GM18511 (cell line): ENCODE data around the gene ST7.

Experiments used
- ATAC-seq: cut with Tn5 transposase; IDR thresholded peaks from one replicate; pipeline ENCODE4 v1.9.1; 2021; ENCODE audit warnings: mild to moderate bottlenecking, moderate library complexity; ENCODE audit not compliant: unreplicated experiment

ST7 gene

DNA sequence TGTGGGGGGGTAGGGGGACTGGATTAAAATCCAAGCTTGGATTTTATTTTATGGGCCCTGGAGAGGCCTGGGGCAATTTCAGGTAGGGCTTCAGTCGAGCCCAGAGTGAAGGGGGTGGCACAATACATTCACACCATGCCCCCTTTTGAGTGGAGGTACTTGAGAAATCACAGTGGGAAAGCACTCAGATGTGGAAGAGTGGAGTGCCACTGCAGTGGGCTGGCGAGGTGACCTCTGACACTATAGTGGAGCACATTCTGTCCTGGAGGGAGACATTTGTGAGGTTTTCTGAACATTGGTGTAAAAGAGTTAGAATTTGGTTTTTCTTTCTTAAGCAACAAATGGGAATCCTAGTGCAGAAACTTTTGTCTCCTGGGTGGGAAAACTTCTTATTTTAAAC is 226.4 kb downstream of the ST7 start:
- ATAC-seq, result no peak

DNA sequence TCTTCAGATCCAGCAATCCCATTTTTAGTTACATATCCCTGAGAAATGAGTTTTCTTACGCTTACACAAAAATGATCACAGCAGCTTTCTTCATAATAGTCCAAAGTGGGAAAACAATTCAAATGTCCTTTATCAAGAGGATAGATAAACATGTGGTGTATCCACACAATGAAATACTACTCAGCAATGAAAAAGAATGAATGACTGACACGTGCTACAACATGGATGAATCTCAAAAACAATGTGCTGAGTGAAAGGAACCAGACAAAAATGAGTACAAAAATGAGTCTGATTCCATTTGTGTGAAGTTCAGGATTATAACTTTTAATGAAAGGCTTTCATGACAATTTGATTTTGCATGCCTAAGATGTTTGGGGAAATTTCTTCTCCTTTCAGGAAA is 230.4 kb downstream of the ST7 start:
- ATAC-seq, result no peak

DNA sequence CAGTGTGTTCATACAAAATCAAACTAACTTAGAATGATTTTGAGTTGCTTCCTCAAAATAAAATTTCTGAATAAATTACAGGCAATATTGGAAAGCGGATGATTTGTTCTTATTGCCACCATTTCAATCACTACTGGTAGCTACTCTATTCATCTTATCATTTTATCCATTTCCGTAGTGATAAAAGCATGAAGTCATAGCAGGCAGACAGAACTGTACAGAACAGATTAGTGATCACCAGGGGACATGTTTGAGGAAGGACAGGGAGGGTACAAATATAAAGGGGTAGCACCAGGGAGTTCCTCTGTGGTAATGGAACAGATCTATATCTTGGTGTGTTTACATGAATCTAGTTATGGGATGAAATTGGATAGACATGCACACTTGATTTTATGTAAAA is 231.1 kb downstream of the ST7 start:
- no peak for ATAC-seq

DNA sequence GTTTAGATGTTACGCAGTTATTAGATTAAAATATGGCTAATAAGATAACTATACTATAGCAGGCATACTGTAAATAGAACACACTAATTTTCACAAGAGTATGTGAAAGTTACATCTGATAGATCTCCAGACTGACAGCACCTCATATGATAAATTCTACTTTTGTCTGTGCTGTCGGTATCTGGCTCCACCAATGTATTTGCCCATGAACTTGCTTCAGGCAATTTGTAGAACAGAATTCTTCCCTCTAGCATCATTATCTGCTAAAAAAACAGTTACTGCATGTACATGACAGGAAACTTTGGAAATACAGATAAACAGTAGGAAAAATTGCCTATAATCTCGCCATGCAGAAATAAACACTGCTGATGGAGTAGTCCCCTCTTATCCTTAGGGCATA is 231.8 kb downstream of the ST7 start:
- ATAC-seq, result no peak

DNA sequence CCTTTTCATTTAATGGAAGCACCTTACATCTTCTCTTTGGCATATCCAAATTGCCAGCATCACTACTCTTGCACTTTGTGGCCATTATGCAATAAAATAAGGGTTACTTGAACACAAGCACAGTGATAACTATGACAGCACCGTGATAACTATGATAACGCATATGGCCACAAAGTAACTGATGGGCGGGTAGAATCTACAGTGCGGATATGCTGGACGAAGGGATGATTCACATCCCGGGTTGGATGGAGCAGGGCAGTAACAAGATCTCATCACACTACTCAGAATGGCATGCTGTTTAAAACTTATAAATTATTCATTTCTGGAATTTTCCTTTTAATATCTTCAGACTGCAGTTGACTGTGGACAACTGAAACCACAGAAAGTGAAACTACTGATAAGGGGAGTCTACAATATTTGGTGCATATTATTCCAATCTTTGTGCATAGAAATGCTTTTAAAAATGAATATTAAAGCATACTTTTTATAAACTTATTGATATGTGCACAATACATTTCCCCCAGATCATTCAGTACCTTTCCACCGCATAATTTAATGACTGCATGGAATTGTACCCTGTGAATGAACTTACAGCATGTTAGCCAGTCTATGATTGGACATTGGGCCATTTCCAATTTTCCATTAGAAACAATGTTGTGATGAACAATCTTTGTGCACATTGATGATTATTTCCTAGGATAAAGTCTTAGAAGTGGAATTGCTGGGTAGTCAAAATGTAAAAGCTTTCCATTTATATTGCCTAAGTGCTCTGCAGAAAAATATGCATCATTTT is 233.1 kb downstream of the ST7 start:
- ATAC-seq, result no peak

DNA sequence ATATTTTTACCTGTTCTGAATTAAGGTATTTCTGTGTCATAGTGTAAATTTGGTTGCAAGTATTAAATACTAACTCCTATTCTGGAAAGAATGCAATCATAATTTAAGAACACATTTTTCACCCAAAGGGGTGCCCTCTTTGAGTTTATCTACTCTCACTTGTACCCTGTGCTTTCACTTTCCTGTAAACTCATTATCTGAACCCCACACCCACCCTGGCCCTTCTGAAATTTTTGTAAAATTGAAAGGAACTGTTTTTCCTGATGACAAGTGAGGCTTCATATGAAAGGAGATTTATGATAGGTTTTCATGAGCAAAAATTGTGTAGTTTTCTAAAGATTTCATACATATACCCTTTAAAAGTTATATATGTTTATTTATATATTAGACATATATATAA is 235.1 kb downstream of the ST7 start:
- no peak for ATAC-seq

DNA sequence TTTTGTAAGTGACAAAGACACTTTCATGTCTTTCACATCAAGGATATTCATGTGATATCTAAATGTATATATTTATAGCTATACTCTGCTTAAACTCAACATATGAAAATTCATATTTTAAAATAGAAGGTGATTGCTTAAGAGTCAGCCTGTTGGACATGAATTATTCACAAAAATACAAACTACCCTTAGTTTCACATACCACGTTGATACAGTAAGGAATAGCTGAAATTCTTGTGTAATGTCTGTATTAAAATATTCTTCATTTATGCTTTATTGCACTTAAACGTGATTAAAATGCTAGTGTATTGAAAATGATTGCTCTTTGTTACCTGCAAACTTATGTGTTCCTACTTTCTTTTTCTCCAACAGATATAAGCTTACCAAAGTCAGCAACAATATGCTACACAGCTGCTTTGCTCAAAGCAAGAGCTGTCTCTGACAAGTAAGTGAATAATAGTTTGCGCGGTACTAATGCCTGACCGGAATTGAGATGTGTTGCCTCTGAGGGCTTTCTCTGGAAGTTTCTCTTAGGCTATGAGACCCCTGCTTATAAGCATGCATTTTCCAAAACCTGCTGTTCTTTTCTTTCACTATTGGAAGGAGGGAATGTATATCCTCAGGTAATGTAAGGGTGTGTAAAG is 235.8 kb downstream of the ST7 start:
- ATAC-seq, result no peak

DNA sequence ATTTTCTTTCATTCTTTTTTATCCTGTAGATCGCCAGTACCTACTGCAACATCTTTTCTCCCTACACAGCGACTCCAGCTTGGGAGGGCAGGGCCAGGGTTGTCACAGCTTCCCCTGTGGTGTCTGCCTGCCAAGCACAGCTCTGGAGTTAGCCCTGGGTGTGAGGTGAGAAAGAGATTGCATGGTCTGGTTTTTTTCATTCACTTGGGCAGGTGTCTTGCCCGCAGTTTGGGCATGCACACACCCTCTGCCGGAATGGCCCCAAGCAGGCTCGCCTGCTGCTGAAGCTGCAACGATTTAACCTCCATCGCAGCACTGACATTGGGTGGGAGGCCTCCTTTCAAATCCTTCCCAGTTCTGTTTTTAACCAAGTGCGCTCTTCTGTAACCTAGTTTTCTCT is 236.8 kb downstream of the ST7 start:
- no peak for ATAC-seq

DNA sequence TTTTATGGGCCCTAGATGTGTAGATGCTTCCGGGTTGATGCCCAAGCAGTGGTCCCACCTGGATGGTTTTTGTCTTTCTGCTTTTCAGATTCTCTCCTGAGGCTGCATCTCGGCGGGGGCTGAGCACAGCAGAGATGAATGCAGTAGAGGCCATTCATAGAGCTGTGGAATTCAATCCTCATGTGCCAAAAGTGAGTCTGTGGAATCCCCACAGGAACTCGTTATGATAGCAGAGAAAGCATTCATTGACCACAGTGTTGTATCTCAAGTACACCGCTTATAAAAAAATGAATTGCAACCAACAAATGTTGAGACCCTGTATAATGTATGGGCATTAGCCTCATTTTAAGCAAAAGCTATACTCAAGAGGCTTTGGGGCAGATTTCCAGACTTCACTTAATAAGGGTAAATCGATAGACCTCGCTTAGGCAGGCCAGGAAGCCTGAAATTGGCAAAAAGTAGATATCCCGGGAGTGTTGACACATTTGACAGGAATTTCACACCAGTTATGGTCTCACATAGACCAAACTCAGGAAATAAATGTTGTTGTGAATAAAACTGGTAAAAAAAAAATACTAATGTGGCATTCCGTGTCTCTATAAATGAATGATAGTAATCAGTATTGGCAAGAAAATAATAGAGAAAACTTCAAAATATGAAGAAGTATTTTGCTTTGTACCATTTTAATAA is 237.6 kb downstream of the ST7 start:
- no peak for ATAC-seq

DNA sequence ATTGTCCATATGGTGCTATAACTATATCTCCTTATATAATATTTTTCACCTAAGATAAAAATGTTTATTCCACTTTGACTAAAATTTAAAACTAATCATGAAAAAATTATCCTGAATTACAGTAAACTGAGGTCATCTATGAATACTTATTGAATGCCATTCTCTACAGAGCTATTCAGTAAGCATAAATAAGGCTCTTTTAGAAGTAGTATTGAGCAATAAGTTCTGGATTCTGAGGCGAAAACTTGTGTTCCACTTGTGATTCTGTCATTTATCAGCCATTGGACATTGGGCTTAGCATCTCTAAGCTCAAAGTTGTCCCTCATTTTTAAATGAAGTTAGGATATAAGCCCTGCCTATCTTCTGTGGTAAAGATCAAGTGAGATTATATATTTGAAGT is 238.8 kb downstream of the ST7 start:
- no peak for ATAC-seq

DNA sequence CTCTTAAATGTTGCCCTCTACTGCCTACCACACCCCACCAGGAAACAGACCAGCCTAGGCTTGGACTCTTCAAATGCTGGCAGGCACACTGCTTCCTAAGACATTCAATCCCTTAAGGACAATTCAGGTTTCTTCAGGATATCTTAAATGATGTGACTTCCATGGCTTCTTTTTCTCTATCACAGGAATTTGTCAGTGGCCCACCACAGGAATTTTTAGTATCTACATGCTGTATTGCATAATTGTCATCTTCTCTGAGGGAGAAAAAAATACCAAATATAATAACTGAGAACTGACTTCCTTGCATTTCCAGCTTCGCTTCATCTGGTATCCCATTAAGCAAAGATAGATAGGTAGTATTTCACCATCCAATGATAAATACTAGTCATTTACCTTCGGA is 240.3 kb downstream of the ST7 start:
- ATAC-seq, result no peak

DNA sequence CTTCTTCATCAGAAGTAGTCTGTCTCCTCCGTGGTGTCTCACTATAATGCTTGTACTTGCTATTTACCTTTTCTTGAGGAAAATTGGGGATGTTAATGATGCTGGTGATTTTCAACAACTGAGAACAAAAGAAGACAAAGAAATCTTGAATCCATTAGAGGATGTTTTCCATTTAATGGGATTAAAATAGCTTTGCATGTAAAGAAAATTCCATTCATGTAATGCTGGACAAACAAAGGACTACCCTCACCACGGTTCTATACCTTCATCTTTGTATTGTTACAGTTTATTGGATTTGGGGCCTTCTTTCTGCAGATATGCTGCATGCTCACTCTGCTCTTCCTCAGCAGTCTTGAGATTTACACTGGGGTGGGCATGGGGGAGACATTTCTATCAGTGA is 241.1 kb downstream of the ST7 start:
- no peak for ATAC-seq

DNA sequence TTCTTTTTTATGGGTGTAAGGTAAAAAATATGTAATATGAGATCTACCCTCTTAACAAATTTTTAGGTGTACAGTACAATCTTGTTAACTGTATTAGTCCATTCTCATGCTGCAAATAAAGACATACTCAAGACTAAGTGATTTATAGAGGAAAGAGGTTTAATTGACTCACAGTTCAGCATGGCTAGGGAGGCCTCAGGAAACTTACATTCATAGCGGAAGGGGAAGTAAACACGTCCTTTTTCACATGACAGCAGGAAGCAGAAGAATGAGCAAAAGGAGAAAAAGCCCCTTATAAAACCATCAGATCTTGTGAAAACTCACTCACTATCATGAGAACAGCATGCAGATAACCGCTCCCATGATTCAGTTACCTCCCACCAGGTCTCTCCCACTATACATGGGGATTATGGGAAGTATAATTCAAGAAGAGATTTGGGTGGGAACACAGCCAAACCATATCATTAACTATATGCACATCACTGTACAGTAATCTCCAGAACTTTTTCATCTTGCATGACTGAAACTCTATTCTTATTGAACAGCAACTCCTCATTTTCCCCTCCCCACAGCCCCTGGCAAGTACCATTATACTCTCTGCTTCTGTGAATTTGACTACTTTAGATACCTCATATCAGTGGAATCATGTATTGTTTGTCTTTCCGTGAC is 242.2 kb downstream of the ST7 start:
- ATAC-seq, result no peak

DNA sequence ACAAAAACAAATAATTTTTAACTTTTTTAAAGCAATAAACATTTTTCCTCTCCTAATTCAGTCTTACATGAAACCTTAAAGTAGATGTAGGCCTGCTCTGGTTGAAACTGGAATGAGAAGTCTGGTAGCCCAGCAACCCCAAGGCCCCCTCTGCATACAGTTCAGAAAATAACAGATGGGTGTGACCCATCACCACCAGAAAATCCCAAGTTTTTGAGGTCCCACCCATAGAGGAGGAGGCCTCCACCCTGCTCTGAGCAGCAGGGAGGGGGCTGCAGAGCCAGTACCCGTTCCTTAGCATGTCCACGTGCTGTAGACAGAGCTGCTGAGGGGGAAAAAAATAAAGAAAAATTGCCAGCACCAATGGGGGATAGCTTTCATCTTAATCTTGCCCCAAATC is 246.8 kb downstream of the ST7 start:
- ATAC-seq, result no peak

DNA sequence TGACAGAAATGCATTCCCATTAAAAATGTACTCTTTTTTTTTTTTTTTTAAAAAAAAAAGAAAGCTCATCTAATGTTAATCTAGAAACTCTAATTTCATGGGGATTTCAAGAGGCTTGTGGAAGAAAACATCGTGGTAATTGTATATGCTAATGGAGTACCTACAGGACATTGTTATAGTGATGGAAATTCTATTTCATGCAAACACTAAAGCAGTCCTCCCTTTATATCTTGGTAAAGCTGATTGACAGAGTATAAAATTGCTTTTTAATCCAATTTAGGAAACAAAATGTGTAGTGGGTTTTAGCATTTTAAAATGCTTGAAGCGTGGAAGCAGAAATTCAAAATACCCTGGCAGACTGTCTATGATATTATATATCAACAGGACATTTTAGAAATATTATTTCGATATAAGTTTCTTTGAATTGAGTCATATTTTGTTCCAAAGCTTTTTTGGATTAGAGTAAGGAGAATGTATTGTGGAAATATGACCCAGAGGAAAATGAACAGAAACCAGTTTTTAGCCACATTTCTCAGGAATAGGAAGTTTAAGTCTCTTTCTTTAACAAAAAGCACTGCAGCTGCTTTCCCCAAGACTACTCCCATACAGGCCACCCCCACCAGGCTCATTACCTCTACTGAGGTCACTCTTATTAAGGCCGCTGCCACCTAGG is 247.6 kb downstream of the ST7 start:
- ATAC-seq, result no peak

DNA sequence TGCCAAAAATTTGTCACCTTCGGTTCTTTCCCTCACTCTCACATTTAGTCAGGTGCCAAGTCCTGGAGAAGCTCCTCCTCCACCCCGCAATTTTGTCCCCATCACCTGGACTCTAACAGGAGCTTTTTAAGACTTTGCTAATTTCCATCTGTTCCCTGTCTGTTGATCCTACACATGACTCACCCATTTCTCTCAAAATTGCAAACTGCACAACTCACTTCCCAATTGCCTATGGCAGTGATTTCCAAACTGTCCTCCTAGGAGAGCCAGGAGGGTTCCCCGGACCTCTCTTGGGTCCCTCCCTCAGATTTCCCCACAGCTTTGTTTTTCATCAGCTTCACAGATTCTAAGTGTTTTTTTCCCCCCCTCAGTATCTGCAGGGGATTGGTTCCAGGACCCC is 249.2 kb downstream of the ST7 start:
- ATAC-seq, result no peak

DNA sequence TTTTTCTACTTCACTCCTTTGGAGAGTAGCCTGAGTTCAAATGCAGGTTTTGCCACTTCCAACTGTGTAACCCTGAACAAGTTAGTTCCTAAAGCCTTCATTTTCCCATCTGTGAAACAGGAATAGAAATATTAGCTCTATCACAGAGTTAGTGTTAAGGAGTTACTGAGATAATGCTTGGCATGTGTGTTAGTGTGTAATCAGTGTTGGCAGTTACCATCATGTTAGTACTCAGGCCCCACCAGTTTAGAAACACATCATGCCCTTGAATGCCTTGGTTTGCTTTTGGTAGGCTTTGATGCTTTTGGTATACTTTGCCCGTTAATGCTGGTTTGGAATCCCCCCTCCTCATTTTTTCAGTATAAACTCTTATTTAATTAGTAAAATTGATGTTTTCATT is 249.9 kb downstream of the ST7 start:
- no peak for ATAC-seq

DNA sequence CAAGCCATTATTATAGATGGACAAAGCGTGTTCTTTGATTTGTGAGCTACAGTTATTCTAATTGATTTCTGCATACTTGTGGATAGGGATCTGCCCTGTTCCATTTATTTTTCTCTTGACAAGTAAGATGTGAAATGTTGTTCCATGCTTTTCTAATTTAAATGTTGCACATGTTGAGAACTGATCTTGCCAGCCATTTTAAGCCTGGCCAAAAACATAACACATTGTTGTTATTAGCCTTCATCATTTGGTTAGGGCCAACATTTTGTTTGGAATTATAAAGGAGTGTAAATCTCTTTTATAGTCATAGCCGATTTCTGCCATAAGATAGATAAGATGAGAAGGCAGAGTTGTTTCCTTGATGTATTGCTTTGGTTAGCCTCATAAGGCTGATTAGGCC is 252.6 kb downstream of the ST7 start:
- ATAC-seq, result no peak

DNA sequence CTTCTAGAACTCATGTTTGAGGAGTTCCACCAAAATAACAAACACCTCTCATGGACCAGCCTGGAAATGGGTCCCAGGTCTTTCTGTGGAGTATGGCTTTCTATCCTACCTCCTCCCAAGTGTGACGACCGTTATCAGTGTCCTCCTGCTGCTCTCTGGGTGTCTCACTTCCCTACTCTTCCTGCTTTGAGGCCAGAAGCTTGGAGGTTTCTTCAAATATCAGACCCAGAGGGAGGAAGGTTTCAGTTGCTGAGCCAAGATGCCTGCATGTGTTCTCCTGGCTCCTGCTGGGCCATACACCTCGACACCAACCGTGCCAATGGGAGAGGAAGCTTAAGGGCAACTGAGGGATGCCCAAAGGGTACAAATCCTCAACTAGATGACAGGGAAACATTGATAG is 255.0 kb downstream of the ST7 start:
- no peak for ATAC-seq

DNA sequence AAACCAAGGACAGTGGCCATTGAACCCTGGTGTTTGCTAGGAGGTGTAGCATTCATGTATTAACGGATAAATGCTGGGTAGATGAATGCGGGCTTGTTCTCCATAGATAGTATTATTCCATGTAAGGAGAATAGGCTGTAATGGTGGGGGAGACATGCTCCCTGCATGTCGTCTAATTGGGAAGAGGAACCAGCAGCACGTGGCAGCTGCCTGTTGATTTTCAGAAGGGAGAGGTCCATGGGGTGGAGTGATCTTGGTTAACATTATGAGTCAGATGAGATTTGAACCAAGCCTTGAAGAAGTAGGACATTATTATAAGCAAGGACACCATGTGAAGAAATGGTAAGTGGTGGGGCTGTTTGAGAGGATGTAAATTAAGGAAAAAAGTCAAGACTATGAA is 257.1 kb downstream of the ST7 start:
- ATAC-seq, result no peak

DNA sequence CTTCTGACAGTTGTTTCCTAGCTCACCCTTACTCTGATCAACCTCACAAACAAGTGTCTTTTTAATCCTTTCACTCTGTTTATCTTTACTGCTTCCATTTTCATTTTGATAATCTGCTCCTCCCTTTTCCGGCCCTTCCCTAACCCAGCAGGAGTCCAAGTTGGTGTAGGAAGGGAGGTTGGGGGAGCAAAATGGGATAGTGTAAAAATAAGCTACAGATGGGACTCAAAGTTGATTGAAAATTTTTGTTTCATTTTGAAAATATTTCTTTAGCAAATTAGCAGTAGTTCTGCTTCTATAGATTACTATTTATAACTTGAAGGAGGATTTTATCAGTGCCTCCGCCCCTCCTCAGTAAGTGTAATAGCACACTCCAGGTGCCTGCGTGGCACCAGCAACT is 257.6 kb downstream of the ST7 start:
- no peak for ATAC-seq
